Aorta (tissue), 5 donors: ENCODE data around the gene KANK3. TPM values are rescaled to one million over a fixed set of nuclear protein-coding genes. Genes with fewer than 3 reads are reported as not detected.
A peak's percentile ranks its signal among the peaks of the same experiment; 100 is the strongest.
"Not testable (repeated sequence)": the region's sequence is repeated elsewhere in the genome, so short reads cannot be mapped to it uniquely, and the experiment has no call there.

ENCODE experiments used
- ATAC-seq: fragments of 200-7000 bp; cut with Tn5 transposase; one replicate; pipeline ENCODE4 v1.9.1; 2022; ENCODE audit warnings: moderate library complexity; ENCODE audit not compliant: low FRiP score
- DNase-seq, 2 donors: peaks; one replicate each; pipeline ENCODE4 v3.0.0-alpha.2; 2020
- H3K27ac ChIP-seq, 2 donors: one replicate each; pipeline ENCODE4 v1.5.1; 2013; ENCODE audit warnings: low read length in 2 of 2, mild to moderate bottlenecking in 2 of 2, moderate library complexity in 2 of 2, control low read depth in 1 of 2, inconsistent platforms in 1 of 2, low read depth in 1 of 2
- H3K27me3 ChIP-seq, 2 donors: one replicate each; pipeline ENCODE4 v1.6.1; 2013; ENCODE audit warnings: control low read depth in 1 of 2, low read length in 1 of 2, mild to moderate bottlenecking in 1 of 2, moderate library complexity in 1 of 2; ENCODE audit not compliant: insufficient read depth in 2 of 2, control insufficient read depth in 1 of 2
- H3K36me3 ChIP-seq, 2 donors: one replicate each; pipeline ENCODE4 v1.6.1; 2013; ENCODE audit warnings: control low read depth in 1 of 2, low read length in 1 of 2, mild to moderate bottlenecking in 1 of 2; ENCODE audit not compliant: insufficient read depth in 2 of 2, control insufficient read depth in 1 of 2
- H3K4me1 ChIP-seq, 2 donors: one replicate each; pipeline ENCODE4 v1.6.1; 2013; ENCODE audit warnings: low read length in 2 of 2, control low read depth in 1 of 2, mild to moderate bottlenecking in 1 of 2, moderate library complexity in 1 of 2; ENCODE audit not compliant: insufficient read depth in 2 of 2, control insufficient read depth in 1 of 2
- H3K4me3 ChIP-seq, 2 donors: one replicate each; pipeline ENCODE4 v1.5.1; 2013; ENCODE audit warnings: low read length in 2 of 2, control low read depth in 1 of 2, mild to moderate bottlenecking in 1 of 2
- H3K9me3 ChIP-seq: one replicate; pipeline ENCODE4 v1.6.1; 2013; ENCODE audit warnings: mild to moderate bottlenecking, low read length; ENCODE audit not compliant: control insufficient read depth
- WGBS, 2 donors: extraction: QIAGEN DNeasy Blood & Tissue Kit; methylation state at CpG; one replicate each; pipeline ENCODE4 v1.1.7; 2013; 5-methylcytosine and 5-hydroxymethylcytosine counted together
- intact Hi-C, 2 donors: fragments of 100-400 bp; cut with DNase I; formaldehyde crosslinking; loops; one replicate each; pipeline versions ENCODE4 v1.14.2 to v1.15.0; 2022
- polyA plus RNA-seq, 2 donors: library from polyadenylated mRNA; stranded (reverse); fragments of 200-250 nt; gene quantifications; one replicate each; pipeline ENCODE4 v1.2.3, GENCODE V29; 2013
- total RNA-seq, 2 donors: library from RNA; stranded (reverse); fragmentation: NEBNext Ultra II Directional; extraction: Animal tissue kit (Norgen Biotek cat#: 25700); gene quantifications; one replicate each; pipeline ENCODE4 v1.2.1, GENCODE V29; 2021
- donor health status: healthy with polysubstance abuse.
- donor health status: Bipolar disorder and iron deficiency.
- donor health status: DM: no; HTN: no; CAD: no.
- donor health status: DM: no; HTN: no; CAD: no.
- donor health status: DM: yes; HTN: yes; CAD: no.

Gene KANK3
- total and polyA plus RNA-seq, 4 donors: 0.50 to 23.9 (median 8.8) TPM

- DNase-seq: peak; percentile 97 to 98
- Histone ChIP-seq H3K9me3 (no peaks in the 10 kb centered on the region), H3K4me3 (no peak overlapping the region), H3K27ac (peak overlapping the region in 1 of 2 donors; percentile 91), H3K27me3 (no peaks in the 10 kb centered on the region), H3K36me3 (no peaks in the 10 kb centered on the region), H3K4me1 (no peaks in the 10 kb centered on the region)
- peak; percentile 87 for ATAC-seq
- 10 to 16% methylated on average over 12 of the region's 12 CpGs for WGBS, 2 donors
- intact Hi-C loops: loop anchor here (1.0 to 2.0 kb wide), 2 partner anchors 28 to 29 kb away; partner anchors contain the start of gene RAB11B (in 2 of the 2)
Observed at GRCh38 chr19:8361921-8362793, 19.1 kb upstream of the KANK3 start.

DNA sequence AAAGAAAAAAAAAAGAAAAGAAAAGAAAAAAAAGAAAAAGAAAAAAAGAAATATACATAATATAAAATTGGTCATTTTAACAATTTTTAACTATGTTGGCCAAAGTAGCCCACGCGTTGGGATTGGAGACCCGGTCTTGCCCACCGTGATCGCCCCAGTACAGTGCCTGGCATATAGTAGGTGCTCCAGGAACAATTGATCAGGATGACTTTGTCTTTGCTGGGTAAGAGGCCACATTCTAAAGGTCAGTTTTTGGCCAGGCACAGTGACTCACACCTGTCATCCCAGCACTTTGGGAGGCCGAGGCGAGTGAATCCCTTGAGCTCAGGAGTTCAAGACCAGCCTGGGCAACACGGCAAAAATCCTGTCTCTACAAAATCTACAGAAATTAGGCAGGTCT is 17.1 kb upstream of the KANK3 start:
- Histone ChIP-seq H3K27me3 (no peaks in the 10 kb centered on the region), H3K27ac (no peak overlapping the region), H3K9me3 (peaks cover 1% of the 10 kb centered on the region), H3K4me3 (no peak overlapping the region), H3K36me3 (no peaks in the 10 kb centered on the region), H3K4me1 (no peaks in the 10 kb centered on the region)
- DNase-seq (no peak), ATAC-seq (no peak)
- 78 to 84% methylated on average over 8 of the region's 8 CpGs for WGBS, 2 donors
- intact Hi-C loops: no loop called here

DNA sequence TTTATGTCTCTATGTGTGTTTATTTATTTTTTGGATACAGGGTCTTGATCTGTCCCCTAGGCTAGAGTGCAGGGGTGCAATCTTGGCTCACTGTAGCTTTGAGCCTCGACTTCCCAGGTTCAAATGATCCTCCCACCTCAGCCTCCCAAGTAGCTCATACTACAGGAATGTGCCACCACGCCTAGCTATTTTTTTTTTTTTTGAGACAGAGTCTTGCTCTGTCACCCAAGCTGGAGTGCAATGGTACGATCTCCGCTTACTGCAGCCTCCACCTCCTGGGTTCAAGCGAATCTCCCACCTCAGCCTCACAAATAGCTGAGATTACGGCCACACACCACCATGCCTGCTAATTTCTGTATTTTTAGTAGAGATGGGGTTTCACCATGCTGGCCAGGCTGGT is 15.9 kb upstream of the KANK3 start:
- WGBS, 2 donors: 88 to 91% methylated on average over 6 of the region's 6 CpGs

DNA sequence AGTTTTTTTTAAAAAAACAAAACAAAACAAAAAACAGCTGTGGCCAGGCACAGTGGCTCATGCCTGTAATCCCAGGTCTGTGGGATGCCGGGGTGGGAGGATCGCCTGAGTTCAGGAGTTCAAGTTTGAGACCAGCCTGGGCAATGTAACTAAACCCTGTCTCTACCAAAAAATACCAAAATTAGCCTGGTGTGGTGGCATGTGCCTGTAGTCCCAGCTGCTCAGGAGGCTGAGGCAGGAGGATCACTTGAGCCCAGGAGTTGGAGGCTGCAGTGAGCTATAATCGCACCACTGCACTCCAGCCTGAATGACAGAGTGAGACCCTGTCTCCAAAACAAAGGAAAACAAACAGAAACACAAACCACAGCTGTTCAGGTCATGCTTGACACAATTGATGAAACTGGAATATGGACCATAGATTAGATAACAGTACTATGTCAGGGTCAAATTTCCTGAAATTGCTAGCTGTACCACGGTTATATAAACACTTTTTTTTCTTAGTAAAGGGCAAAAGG is 14.0 kb upstream of the KANK3 start:
- DNase-seq (no peak), ATAC-seq (no peak)
- 76 to 80% methylated on average over 4 of the region's 4 CpGs for WGBS, 2 donors
- no peaks in the 10 kb centered on the region for H3K36me3 ChIP-seq
- no peaks in the 10 kb centered on the region for H3K27me3 ChIP-seq
- no peak overlapping the region for H3K27ac ChIP-seq
- peaks cover 1% of the 10 kb centered on the region for H3K9me3 ChIP-seq
- no peaks in the 10 kb centered on the region for H3K4me1 ChIP-seq
- no peak overlapping the region for H3K4me3 ChIP-seq
- intact Hi-C loops: loop anchor here in 1 of 2 donors (10.0 kb wide), 1 partner anchor 218 kb away; the partner anchor contains the start of gene MYO1F

More for the DNA sequence above, 15.9 kb upstream of the KANK3 start:
- H3K27ac ChIP-seq: no peak overlapping the region
- DNase-seq: no peak
- no peak overlapping the region for H3K4me3 ChIP-seq
- H3K27me3 ChIP-seq: no peaks in the 10 kb centered on the region
- H3K36me3 ChIP-seq: no peaks in the 10 kb centered on the region
- intact Hi-C loops: loop anchor here in 1 of 2 donors (10.0 kb wide), 1 partner anchor 216 kb away; the partner anchor contains the start of gene MYO1F
- peaks cover 1% of the 10 kb centered on the region for H3K9me3 ChIP-seq
- no peaks in the 10 kb centered on the region for H3K4me1 ChIP-seq
- no peak for ATAC-seq

DNA sequence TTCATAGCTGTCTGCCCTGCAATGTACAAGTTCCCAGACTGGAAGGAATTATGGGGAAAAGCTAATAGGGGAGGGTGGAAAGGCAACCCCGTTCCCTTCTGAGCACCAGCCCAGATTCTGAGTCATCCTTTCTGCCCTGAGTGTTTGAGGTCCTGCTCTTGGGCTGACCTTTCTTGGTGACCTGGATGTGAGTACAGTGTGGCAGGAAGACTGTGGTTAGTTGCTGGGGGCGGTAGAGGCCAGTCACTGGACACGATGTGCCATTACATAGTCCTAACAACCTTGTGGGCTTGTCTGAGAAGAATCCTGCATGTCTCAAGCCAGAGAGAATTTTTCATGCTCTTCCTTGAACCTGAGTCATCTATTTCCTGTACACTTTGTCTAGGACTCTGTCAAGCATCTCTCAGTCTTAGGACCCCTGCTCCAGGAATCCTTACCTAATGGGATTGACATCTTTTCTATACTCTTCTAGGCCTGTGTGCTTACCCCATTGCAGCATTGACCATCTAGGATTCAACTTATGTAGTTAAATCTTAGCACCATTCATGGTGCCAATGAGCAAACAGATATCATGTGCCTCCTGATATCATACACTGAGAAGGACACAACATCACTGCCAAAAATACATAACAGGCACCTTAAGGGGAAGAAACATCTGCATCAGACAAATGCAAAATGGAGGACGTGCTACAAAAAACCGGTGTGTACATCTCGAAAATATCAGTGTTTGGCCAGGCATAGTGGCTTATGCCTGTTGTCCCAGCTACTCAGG is 12.8 kb upstream of the KANK3 start:
- Histone ChIP-seq H3K36me3 (no peaks in the 10 kb centered on the region), H3K27me3 (no peaks in the 10 kb centered on the region), H3K4me1 (no peaks in the 10 kb centered on the region), H3K4me3 (no peak overlapping the region), H3K27ac (peak overlapping the region in 1 of 2 donors; percentile 3), H3K9me3 (peaks cover 1% of the 10 kb centered on the region)
- intact Hi-C loops: loop anchor here (2.0 to 10.0 kb wide), 3 partner anchors 37 to 219 kb away; partner anchors contain the start of gene MYO1F (in 1 of the 2)
- ATAC-seq (peak; percentile 73), DNase-seq (peak; percentile 80 to 83)
- WGBS, 2 donors: 63 to 67% methylated on average over 6 of the region's 6 CpGs

DNA sequence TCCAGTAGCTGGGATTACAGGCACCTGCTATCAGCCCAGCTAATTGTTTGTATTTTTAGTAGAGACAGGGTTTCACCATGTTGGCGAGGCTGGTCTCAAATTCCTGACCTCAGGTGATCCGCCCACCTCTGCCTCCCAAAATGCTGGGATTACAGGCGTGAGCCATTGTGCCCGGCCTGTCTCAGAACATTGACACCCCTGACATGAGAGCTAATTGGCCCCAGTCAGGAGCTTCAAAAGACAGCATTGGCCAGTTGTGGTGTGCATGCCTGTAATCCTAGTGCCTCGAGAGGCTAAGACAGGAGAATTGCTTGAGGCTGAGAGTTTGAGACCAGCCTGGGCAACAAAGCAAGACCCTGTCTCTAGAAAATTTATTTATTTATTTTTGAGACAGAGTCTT is 9.8 kb upstream of the KANK3 start:
- not testable (repeated sequence) for H3K4me3 ChIP-seq, H3K36me3 ChIP-seq, H3K9me3 ChIP-seq, H3K27me3 ChIP-seq, H3K4me1 ChIP-seq, DNase-seq, H3K27ac ChIP-seq, ATAC-seq
- intact Hi-C loops: loop anchor here (2.0 to 10.0 kb wide), 3 partner anchors 154 to 222 kb away; partner anchors contain the start of gene MYO1F (in 1 of the 2)
- WGBS, 2 donors: 46 to 53% methylated on average over 5 of the region's 5 CpGs

DNA sequence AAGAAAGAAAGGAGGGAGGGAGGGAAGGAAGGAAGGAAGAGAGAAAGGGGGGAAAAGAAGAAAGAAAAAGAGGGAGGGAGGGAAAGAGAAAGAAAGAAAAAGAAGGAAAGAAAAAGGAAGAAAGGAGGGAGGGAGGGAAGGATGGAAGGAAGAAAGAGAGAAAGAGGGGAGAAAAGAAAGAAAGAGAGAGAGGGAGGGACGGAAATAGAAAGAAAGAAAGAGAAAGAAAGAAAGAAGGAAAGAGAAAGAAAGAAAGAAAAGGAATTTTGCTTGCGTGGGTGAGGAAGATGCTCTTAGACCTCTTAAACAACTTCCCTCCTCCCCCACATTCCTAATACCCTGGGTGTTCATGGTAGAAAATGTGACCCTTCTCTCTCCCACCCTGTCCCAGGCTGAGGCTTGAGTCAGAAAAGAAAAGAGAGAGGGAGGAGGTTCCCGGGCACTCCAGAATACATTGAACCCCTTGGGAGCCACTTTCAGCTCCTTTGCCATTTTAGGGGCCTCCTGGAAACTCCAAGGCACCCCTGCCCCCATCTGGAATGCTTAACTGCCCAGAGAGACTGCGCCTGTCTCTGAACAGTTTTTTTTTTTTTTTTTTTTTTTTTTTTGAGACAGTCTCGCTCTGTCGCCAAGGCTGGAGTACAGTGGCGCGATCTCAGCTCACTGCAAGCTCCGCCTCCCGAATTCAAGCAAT is 9.2 kb upstream of the KANK3 start:
- H3K9me3 ChIP-seq: peaks cover 1% of the 10 kb centered on the region
- H3K27ac ChIP-seq: no peak overlapping the region
- intact Hi-C loops: loop anchor here (2.0 to 10.0 kb wide), 3 partner anchors 155 to 223 kb away; partner anchors contain the start of gene MYO1F (in 1 of the 2)
- peak; percentile 51 for ATAC-seq
- 5 to 8% methylated on average over 10 of the region's 10 CpGs for WGBS, 2 donors
- no peaks in the 10 kb centered on the region for H3K4me1 ChIP-seq
- no peaks in the 10 kb centered on the region for H3K36me3 ChIP-seq
- DNase-seq: peak in 1 of 2 donors; percentile 54
- peak overlapping the region in 1 of 2 donors; percentile 26 for H3K4me3 ChIP-seq
- H3K27me3 ChIP-seq: no peaks in the 10 kb centered on the region
